ENCODE measurements around the gene RNF126. TPM values are rescaled to one million over a fixed set of nuclear protein-coding genes. Genes with fewer than 3 reads are reported as not detected.
"Not testable (repeated sequence)": the region's sequence is repeated elsewhere in the genome, so short reads cannot be mapped to it uniquely, and the experiment has no call there.

The RNF126 gene
- total RNA-seq, 2 donors from 2014 or later = 77.7 to 138 TPM

DNA sequence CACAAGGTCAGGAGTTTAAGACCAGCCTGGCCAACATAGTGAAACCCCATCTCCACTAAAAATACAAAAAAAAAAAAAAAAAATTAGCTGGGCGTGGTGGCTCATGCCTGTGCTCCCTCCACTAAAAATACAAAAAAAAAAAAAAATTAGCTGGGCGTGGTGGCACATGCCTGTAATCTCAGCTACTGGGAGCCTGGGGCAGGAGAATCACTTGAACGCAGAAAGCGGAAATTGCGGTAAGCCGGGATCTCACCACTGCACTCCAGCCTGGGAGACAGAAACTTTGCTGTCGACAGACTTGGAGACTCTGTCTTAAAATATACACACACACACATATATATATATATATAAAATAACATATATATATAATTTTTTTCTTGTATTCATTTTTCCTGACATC, 36.4 kb downstream of the RNF126 start:
- DNase-seq (ENCODE audit: low spot score); ATAC-seq; H3K27me3 Mint-ChIP-seq; H3K4me3 Mint-ChIP-seq; H3K36me3 Mint-ChIP-seq; H3K9me3 Mint-ChIP-seq; H3K27ac Mint-ChIP-seq: not testable (repeated sequence)
- H3K4me1 Mint-ChIP-seq (ENCODE audit: low read depth in 2 of 2) = peaks cover 0 to 10% of the 10 kb centered on the region in 2 donors

DNA sequence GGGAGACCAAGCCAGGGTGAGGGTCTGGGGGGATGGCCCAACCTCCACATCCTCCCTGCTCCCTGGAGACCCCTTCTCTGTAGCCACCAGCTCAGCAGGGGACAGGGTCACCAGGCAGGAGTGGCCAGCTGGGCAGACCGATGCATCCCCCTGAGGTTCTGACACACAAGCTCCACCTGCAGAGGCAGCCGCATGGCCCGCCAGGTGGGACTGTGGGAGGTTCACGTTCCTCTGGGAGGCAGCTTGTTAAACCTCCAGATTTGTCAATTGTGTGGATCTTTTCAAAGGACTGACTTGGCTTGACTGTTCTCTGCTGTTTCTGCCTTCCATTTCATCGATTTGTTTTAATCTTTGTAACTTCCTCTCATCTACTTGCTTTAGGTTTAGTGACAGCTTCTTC, 37.8 kb downstream of the RNF126 start:
- H3K36me3 Mint-ChIP-seq = no peaks in the 10 kb centered on the region
- H3K27me3 Mint-ChIP-seq = no peaks in the 10 kb centered on the region
- DNase-seq (ENCODE audit: low spot score) = no peak
- no peak overlapping the region for H3K4me3 Mint-ChIP-seq
- ATAC-seq = no peak
- no peaks in the 10 kb centered on the region for H3K9me3 Mint-ChIP-seq
- peaks cover 0 to 5% of the 10 kb centered on the region in 2 donors for H3K4me1 Mint-ChIP-seq (ENCODE audit: low read depth in 2 of 2)
- H3K27ac Mint-ChIP-seq = no peak overlapping the region

DNA sequence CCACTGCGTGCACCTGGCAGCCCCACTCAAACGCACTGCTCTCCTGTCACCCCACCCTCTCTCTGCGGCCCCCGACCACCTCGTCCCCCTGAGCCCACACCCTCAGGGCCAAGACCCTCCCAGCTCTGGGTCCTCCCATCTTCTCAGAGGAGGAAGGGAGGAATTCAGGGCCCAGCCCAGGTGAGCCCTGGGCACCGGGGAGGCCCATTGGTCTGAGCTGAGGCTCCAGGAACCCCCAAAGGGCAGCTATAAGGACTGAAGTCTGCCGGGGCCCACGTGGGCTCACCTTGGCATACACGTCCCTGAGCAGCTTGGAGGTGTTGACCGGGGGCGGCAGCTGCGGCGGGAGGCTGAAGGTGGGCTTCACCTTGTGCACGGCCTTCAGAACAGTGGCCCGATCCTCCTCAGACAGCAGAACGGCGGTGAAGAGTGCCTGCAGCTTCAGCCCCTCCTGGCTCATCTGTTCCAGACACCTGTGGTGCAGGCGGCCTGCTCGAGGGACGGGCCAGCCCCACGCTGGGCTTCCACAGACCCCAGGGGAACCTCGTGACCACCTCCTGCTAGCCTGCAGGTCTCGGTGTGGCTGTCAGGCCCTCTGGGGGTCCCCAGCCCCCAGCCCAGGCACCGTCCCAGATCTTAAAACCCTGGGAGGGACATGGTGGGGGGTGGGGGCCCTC, 38.4 kb downstream of the RNF126 start:
- Mint-ChIP-seq H3K36me3 (no peaks in the 10 kb centered on the region), H3K27me3 (no peaks in the 10 kb centered on the region), H3K27ac (no peak overlapping the region), H3K9me3 (no peaks in the 10 kb centered on the region), H3K4me3 (no peak overlapping the region), H3K4me1 (ENCODE audit: low read depth in 2 of 2) (peaks cover 0 to 5% of the 10 kb centered on the region in 2 donors)
- ATAC-seq (no peak), DNase-seq (ENCODE audit: low spot score) (no peak)

DNA sequence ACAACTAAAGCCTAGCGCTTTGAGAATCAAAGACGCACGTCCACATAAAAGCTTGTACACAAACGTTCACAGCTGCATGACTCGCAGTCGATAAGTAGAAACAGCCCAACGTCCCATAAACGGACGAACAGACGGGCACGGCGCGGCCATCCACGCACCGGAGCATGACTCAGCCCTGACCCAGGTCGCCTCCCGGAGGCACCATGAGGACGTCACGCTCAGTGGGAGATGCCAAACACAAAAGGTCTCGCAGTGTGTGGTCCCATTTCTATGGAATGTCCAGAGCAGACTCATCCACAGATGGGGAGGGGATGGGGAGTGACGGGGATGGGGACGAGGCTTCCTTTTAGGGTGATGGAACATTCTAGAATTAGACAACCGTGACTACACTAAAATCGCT, 39.0 kb downstream of the RNF126 start:
- no peak overlapping the region for H3K27ac Mint-ChIP-seq
- H3K4me1 Mint-ChIP-seq (ENCODE audit: low read depth in 2 of 2) = peaks cover 0 to 5% of the 10 kb centered on the region in 2 donors
- H3K9me3 Mint-ChIP-seq = no peaks in the 10 kb centered on the region
- DNase-seq (ENCODE audit: low spot score) (no peak), ATAC-seq (no peak)
- no peak overlapping the region for H3K4me3 Mint-ChIP-seq
- H3K27me3 Mint-ChIP-seq = no peaks in the 10 kb centered on the region
- H3K36me3 Mint-ChIP-seq = no peaks in the 10 kb centered on the region

- Mint-ChIP-seq H3K36me3 (no peaks in the 10 kb centered on the region), H3K4me1 (ENCODE audit: low read depth in 2 of 2) (peaks cover 0 to 5% of the 10 kb centered on the region in 2 donors), H3K9me3 (no peaks in the 10 kb centered on the region), H3K27ac (no peak overlapping the region), H3K27me3 (no peaks in the 10 kb centered on the region), H3K4me3 (no peak overlapping the region)
- ATAC-seq = no peak
- DNase-seq (ENCODE audit: low spot score) = no peak
Observed at GRCh38 chr19:623175-623916, 39.7 kb downstream of the RNF126 start.

GRCh38 chr19:622666-623065, 40.3 kb downstream of the RNF126 start:
- no peaks in the 10 kb centered on the region for H3K36me3 Mint-ChIP-seq
- H3K4me3 Mint-ChIP-seq = no peak overlapping the region
- no peaks in the 10 kb centered on the region for H3K27me3 Mint-ChIP-seq

DNA sequence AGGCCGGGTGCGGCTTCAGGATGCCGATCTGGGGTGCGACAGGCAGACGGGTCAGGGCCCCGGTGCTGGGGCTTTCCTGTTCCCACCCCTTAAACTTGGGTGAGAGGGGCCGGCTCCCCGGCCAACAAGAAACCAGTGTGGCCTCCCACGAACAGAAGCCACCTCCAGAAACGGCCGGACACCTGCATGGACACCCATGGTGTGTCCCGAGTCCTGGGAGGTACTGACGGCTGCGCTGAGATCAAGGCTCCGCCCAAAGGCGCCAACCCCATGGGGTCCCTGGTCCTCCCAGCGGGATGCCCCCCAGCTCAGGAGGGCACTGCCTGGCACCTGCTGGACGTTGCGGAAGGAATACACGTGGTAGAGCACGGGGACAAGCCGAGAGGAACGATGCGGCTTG, 41.2 kb downstream of the RNF126 start:
- Mint-ChIP-seq H3K9me3 (no peaks in the 10 kb centered on the region), H3K27me3 (no peaks in the 10 kb centered on the region), H3K27ac (no peak overlapping the region), H3K4me1 (ENCODE audit: low read depth in 2 of 2) (peaks cover 0 to 3% of the 10 kb centered on the region in 2 donors), H3K36me3 (no peaks in the 10 kb centered on the region), H3K4me3 (no peak overlapping the region)
- no peak for ATAC-seq
- DNase-seq (ENCODE audit: low spot score) = no peak

More at GRCh38 chr19:622666-623065, 40.3 kb downstream of the RNF126 start:
- ATAC-seq = peak in 1 of 2 donors; percentile 8
- Mint-ChIP-seq H3K27ac (no peak overlapping the region), H3K4me1 (ENCODE audit: low read depth in 2 of 2) (peaks cover 0 to 5% of the 10 kb centered on the region in 2 donors), H3K9me3 (no peaks in the 10 kb centered on the region)
- no peak for DNase-seq (ENCODE audit: low spot score)

GRCh38 chr19:621191-621590, 41.8 kb downstream of the RNF126 start:
- not testable (repeated sequence) for H3K9me3 Mint-ChIP-seq; H3K36me3 Mint-ChIP-seq; H3K27ac Mint-ChIP-seq; ATAC-seq; H3K4me1 Mint-ChIP-seq (ENCODE audit: low read depth in 2 of 2); H3K4me3 Mint-ChIP-seq; H3K27me3 Mint-ChIP-seq; DNase-seq (ENCODE audit: low spot score)

- Mint-ChIP-seq H3K36me3 (no peaks in the 10 kb centered on the region), H3K27me3 (no peaks in the 10 kb centered on the region), H3K4me1 (ENCODE audit: low read depth in 2 of 2) (peaks cover 0 to 2% of the 10 kb centered on the region in 2 donors), H3K4me3 (no peak overlapping the region), H3K27ac (no peak overlapping the region), H3K9me3 (no peaks in the 10 kb centered on the region)
- ATAC-seq = no peak
- DNase-seq (ENCODE audit: low spot score) = no peak
Observed at GRCh38 chr19:620166-620862, 42.7 kb downstream of the RNF126 start.

DNA sequence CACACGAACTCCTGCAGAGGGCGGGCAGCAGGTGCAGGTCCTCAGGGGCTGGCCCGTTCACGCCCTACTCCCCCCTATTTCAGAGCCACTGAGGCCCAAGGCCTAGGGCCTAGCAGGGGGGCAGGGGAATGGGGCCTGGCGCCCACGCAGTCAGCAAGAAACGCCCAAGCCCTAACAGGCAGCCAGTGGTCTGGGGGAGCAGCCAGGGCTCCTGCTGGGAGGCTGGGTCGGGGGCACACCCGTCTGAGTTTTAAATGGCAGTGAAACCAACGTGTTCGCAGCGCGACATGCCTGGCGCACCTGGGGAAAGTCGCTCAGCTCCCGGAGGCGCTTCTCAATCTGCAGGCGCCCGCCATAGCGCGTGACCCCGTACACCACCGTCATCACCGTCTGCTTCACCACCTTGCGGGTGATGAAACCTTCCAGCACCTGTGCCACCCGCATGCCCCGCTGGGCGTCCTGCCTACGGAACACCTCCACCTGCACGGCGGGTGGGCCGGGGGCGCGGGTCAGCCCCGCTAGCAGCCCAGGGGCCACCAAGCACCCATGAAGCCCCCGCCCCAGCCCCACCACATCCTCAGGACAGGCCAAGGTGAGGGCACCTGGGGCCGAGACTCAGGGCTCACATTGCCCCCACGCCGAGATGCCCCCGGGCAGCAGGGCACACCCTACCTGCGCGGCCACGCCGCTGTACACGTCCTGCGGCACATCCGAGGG, 43.6 kb downstream of the RNF126 start:
- H3K9me3 Mint-ChIP-seq = no peaks in the 10 kb centered on the region
- H3K4me3 Mint-ChIP-seq = no peak overlapping the region
- no peak for DNase-seq (ENCODE audit: low spot score)
- no peak for ATAC-seq
- peaks cover 0 to 2% of the 10 kb centered on the region in 2 donors for H3K4me1 Mint-ChIP-seq (ENCODE audit: low read depth in 2 of 2)
- H3K27me3 Mint-ChIP-seq = peaks cover 0 to 4% of the 10 kb centered on the region in 2 donors
- H3K27ac Mint-ChIP-seq = no peak overlapping the region
- no peaks in the 10 kb centered on the region for H3K36me3 Mint-ChIP-seq

GRCh38 chr19:618674-619285, 44.2 kb downstream of the RNF126 start:
- H3K4me1 Mint-ChIP-seq (ENCODE audit: low read depth in 2 of 2) = peaks cover 0 to 2% of the 10 kb centered on the region in 2 donors
- H3K36me3 Mint-ChIP-seq = no peaks in the 10 kb centered on the region
- no peaks in the 10 kb centered on the region for H3K9me3 Mint-ChIP-seq
- H3K27me3 Mint-ChIP-seq = peaks cover 0 to 6% of the 10 kb centered on the region in 2 donors
- ATAC-seq (no peak), DNase-seq (ENCODE audit: low spot score) (no peak)
- H3K4me3 Mint-ChIP-seq = no peak overlapping the region
- H3K27ac Mint-ChIP-seq = no peak overlapping the region

- Mint-ChIP-seq H3K27me3 (peaks cover 0 to 6% of the 10 kb centered on the region in 2 donors), H3K9me3 (no peaks in the 10 kb centered on the region), H3K36me3 (no peaks in the 10 kb centered on the region), H3K4me1 (ENCODE audit: low read depth in 2 of 2) (peaks cover 0 to 2% of the 10 kb centered on the region in 2 donors), H3K27ac (no peak overlapping the region), H3K4me3 (no peak overlapping the region)
- ATAC-seq (no peak), DNase-seq (ENCODE audit: low spot score) (no peak)
Observed at GRCh38 chr19:618247-618619, 44.8 kb downstream of the RNF126 start.

DNA sequence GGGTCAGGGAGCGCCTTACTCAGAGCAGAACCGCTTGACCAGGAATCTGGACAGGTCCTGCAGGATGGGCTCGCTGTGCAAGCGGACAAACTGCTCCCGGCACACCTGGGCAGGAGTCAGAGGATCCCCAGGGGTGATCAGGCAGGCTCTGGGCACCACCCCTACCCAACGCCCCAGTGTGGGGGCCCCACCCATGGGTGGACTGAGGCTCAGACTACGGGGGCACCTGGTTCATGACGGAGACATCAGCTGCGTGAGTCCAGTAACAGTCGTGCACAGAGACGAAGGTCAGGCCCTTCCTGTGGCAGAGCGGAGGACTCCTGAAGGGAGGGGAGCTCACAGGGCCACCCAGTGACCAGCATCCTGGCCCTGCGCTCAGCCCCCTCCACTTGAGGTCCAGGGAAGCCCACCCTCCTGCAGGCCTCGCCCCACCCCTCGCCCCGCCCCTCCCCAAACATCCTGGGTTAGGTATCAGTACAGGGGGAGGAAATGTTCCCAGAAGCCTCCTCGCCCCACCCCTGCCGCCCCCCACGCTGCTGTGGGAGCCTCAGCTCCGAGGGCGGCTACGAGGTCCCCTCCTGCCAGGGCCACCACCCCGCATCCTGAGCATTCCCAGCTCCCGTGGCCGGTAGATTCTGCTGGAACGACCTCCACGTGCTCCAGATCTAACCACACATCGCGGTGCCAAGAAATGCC, 45.3 kb downstream of the RNF126 start:
- Mint-ChIP-seq H3K27ac (no peak overlapping the region), H3K9me3 (no peaks in the 10 kb centered on the region), H3K4me1 (ENCODE audit: low read depth in 2 of 2) (peaks cover 0 to 7% of the 10 kb centered on the region in 2 donors), H3K4me3 (no peak overlapping the region), H3K27me3 (peaks cover 0 to 6% of the 10 kb centered on the region in 2 donors), H3K36me3 (no peaks in the 10 kb centered on the region)
- no peak for ATAC-seq
- no peak for DNase-seq (ENCODE audit: low spot score)
